ENCODE data around the gene RALGPS1. TPM values are rescaled to one million over a fixed set of nuclear protein-coding genes. Genes with fewer than 3 reads are reported as not detected.

Gene RALGPS1
- total and polyA plus RNA-seq, 2 of the 8 experiments (the other 6 are each of a cell fraction or from before 2014, with no cell fraction given) = 20.0 to 23.5 TPM

DNA sequence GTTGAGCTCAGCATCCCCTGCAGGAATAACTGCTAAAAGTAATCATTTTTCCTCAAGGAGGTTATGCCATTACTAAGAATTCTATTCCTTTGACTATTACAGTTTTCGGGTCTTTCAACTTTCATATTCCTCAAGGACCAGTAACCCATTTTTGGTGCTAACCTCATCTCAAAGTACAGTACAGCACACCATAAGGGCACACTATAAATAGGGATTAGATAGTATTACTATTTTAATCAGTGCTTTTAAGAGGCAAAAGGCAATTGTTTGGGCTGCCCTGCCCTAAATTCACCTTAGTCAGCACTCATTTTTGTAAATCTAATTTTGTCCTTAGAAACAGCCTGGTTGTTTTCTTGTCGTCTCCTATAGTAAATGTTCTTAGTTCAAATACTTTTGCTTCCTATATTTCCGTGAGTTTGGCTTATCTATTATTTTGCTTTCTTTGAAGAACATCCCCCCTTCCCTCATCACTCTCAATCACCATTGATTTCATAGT, 336.4 kb downstream of the RALGPS1 start:
- Histone ChIP-seq H3K79me1 (ENCODE audit: low read depth, low read length) (no peaks in the 10 kb centered on the region), H3K9ac (replicated peaks in 1 of 4; ENCODE audit: extremely low read depth in 1 of 4, low read depth in 3 of 4, low read length in 3 of 4) (no peak overlapping the region), H3K4me1 (replicated peaks in 1 of 4; ENCODE audit: control insufficient read depth in 3 of 4, insufficient read depth in 4 of 4, low read length in 3 of 4) (peaks cover 0 to 17% (median 10%) of the 10 kb centered on the region in 4 experiments; a peak in 5 of 7 replicates), H2BK5ac (ENCODE audit: low read depth, low read length) (peak overlapping the region; percentile 12; the same call in 1 of the 2 replicates), H3K79me2 (ENCODE audit: control insufficient read depth in 1 of 2, insufficient read depth in 2 of 2, low read length in 2 of 2) (no peaks in the 10 kb centered on the region), H2AK5ac (ENCODE audit: low read depth, low read length) (0 out of 2 replicates have a peak overlapping the region, but pooled peaks have one; percentile 79), H3K27me3 (replicated peaks in 1 of 4; ENCODE audit: control insufficient read depth in 3 of 4, extremely low read depth in 1 of 4, insufficient read depth in 3 of 4, low read length in 3 of 4) (no peaks in the 10 kb centered on the region), H4K91ac (replicated peaks; ENCODE audit: insufficient read length, low read length) (no peak overlapping the region), H2BK120ac (replicated peaks; ENCODE audit: low read depth, low read length) (no peak overlapping the region), H4K5ac (ENCODE audit: insufficient read length, low read depth, low read length) (no peak overlapping the region), H3K4me3 (ENCODE audit: extremely low read depth in 1 of 4, insufficient read depth in 2 of 4, low read depth in 3 of 4, low read length in 4 of 4) (no peak overlapping the region), H3K14ac (ENCODE audit: insufficient read length) (no peak overlapping the region), H3K36me3 (ENCODE audit: control insufficient read depth in 2 of 4, insufficient read depth in 4 of 4, low read length in 3 of 4) (peaks cover 0 to 3% (median 0%) of the 10 kb centered on the region in 4 experiments; a peak in 3 of 8 replicates), H2BK20ac (ENCODE audit: low read length) (no peak overlapping the region), H3K27ac (ENCODE audit: low read depth, low read length) (no peak overlapping the region), H2AFZ (ENCODE audit: low read length) (no peak overlapping the region), H4K20me1 (replicated peaks in 1 of 2; ENCODE audit: control insufficient read depth in 1 of 2, insufficient read depth in 2 of 2, low read length in 2 of 2) (no peaks in the 10 kb centered on the region), H3K56ac (replicated peaks; ENCODE audit: insufficient read length, low read depth, low read length) (no peak overlapping the region), H3K23me2 (ENCODE audit: low read depth, low read length) (no peaks in the 10 kb centered on the region; the same call in 1 of the 2 replicates), H3K9me3 (ENCODE audit: insufficient read depth in 2 of 2, low read depth in 1 of 2, low read length in 1 of 2) (peaks cover 4% of the 10 kb centered on the region in 2 experiments; a peak in 1 of 4 replicates), H3K4ac (replicated peaks; ENCODE audit: insufficient read length, low read depth, low read length) (no peak overlapping the region), H3K18ac (ENCODE audit: extremely low read depth, low read length) (no peak overlapping the region), H3K23ac (ENCODE audit: insufficient read length) (no peak overlapping the region), H3K4me2 (ENCODE audit: insufficient read depth in 1 of 2, low read depth in 2 of 2, low read length in 2 of 2) (no peak overlapping the region; a peak in 1 of 4 replicates), H2BK12ac (ENCODE audit: low read depth, low read length) (no peak overlapping the region), H2BK15ac (ENCODE audit: low read length) (0 out of 2 replicates have a peak overlapping the region, but pooled peaks have one; percentile 35), H4K8ac (ENCODE audit: extremely low read depth, insufficient read depth, low read length) (no peak overlapping the region)
- WGBS, 2 experiments (ENCODE audit: extremely low coverage in 1 of 2, insufficient coverage in 1 of 2, insufficient read length in 1 of 2, insufficient replicate concordance in 2 of 2, low coverage in 1 of 2, low lambda C conversion rate in 2 of 2, missing lambda C conversion rate in 1 of 2) = 83% methylated on average over 3 of the region's 3 CpGs; no CpG with 5 or more reads in 1 of the 2 experiments
- CTCF ChIA-PET (ENCODE audit: partially characterized antibody) = interaction anchor here (1.5 kb wide), 1 partner anchor 9 kb away, joined by 3 read pairs; no protein-coding TSS in a partner anchor
- TF ChIP-seq CHD1 (IDR thresholded peaks at IDR 0.05; ENCODE audit: low read depth, low read length) (no peak), BRCA1 (IDR thresholded peaks at IDR 0.05; ENCODE audit: low read depth, low read length) (no peak), POLR2AphosphoS5 (IDR thresholded peaks at IDR 0.05; ENCODE audit: low read depth, low read length) (no peak), CBX5 (IDR thresholded peaks at IDR 0.05; ENCODE audit: low read depth, low read length) (no peak), SIX5 (IDR thresholded peaks at IDR 0.05; ENCODE audit: low read depth, low read length) (no peak), KDM1A (IDR thresholded peaks at IDR 0.05; ENCODE audit: borderline replicate concordance, low read length) (no peak), CHD2 (IDR thresholded peaks at IDR 0.05; ENCODE audit: low read length) (no peak)
- DNase-seq (ENCODE audit: low read depth in 1 of 2, low spot score in 2 of 2) = no peak
- no peak for FAIRE-seq
- POLR2A ChIA-PET (ENCODE audit: partially characterized antibody) = no interaction called here

Measured in H1 (cell line).